ENCODE results near the gene CTXN1. TPM values are rescaled to one million over a fixed set of nuclear protein-coding genes. Genes with fewer than 3 reads are reported as not detected.

CTXN1 gene
- total and polyA plus RNA-seq, 2 of the 4 experiments (the other 2 are of a cell fraction): 0.36 to 7.4 TPM

DNA sequence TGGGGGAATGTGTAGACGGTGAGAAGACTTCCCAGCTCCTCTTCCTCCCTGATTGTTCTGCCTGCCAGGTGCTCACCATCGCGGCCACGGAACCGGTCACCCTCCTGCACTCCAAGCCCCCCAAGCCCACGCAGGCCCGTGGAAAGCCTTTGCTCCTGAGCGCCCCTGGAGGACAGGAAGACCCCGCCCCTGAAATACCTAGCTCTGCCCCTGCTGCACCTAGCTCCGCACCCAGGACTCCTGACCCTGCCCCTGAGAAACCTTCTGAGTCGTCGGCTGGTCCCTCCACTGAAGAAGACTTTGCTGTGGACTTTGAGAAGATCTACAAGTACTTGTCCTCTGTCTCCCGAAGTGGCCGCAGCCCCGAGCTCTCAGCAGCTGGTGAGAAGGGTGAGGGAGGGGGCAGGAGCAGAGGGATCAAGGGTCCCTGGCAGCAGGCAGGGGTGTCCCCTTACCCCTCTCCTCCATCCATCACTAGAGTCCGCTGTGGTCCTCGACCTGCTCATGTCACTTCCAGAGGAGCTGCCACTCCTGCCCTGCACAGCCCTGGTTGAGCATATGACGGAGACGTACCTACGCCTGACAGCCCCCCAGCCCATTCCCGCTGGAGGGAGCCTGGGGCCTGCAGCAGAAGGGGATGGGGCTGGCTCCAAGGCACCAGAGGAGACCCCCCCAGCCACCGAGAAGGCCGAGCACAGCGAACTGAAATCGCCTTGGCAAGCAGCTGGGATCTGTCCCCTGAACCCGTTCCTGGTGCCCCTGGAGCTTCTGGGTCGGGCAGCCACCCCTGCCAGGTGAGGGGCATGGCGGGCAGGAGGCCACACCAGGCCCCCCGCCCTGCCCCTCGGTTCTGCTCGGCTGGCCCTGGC lies 3.7 kb downstream of the CTXN1 start:
- peaks cover under 1% of the 10 kb centered on the region; the same call in 1 of the 2 replicates for H3K27me3 ChIP-seq (ENCODE audit: control insufficient read depth, insufficient read depth, low read length)
- no peak overlapping the region for H3K9ac ChIP-seq (ENCODE audit: low read depth, low read length)
- POLR2A ChIA-PET (ENCODE audit: unreplicated experiment): no interaction called here
- no peak overlapping the region for H3K18ac ChIP-seq (ENCODE audit: low read depth, low read length)
- no peak overlapping the region for H2BK5ac ChIP-seq (ENCODE audit: low read depth, low read length, poor library complexity, severe bottlenecking)
- peaks cover 20% of the 10 kb centered on the region for H3K4me1 ChIP-seq (ENCODE audit: control insufficient read depth, insufficient read depth, low read length)
- no peak overlapping the region for H2AFZ ChIP-seq (replicated peaks; ENCODE audit: low read length, poor library complexity)
- BruUV-seq (replicated peaks): no TSS peak
- no peak overlapping the region for H4K91ac ChIP-seq (ENCODE audit: insufficient read depth, low read depth, low read length)
- dilution Hi-C loops (cut with HindIII; ENCODE audit: low sequenced_read_pairs, unreplicated experiment): no loop called here
- intact Hi-C loops (cut with micrococcal nuclease): no loop called here
- ATAC-seq (ENCODE audit: low read depth): no peak
- H2BK15ac ChIP-seq (ENCODE audit: low read depth, low read length): no peak overlapping the region
- H2BK20ac ChIP-seq (ENCODE audit: low read depth, low read length): no peak overlapping the region
- peaks cover 0 to 24% of the 10 kb centered on the region in 2 experiments; a peak in 2 of 4 replicates for H3K79me1 ChIP-seq (ENCODE audit: low read depth in 1 of 2, low read length in 2 of 2)
- H3K9me3 ChIP-seq (ENCODE audit: control insufficient read depth, insufficient read depth, low read length): no peaks in the 10 kb centered on the region
- H3K4ac ChIP-seq (ENCODE audit: low read depth, low read length): no peak overlapping the region
- WGBS, 2 experiments (ENCODE audit: extremely low coverage in 2 of 2, insufficient read length in 1 of 2): 89% methylated on average over 8 of the region's 31 CpGs; no CpG with 5 or more reads in 1 of the 2 experiments
- no peak overlapping the region for H4K5ac ChIP-seq (ENCODE audit: low read depth, low read length)
- H3K4me2 ChIP-seq (ENCODE audit: low read depth, low read length): no peak overlapping the region; the same call in 1 of the 2 replicates
- CTCF ChIA-PET: interaction anchor here (0.6 kb wide), 1 partner anchor 54 kb away, joined by 4 read pairs; no protein-coding TSS in a partner anchor
- H3K56ac ChIP-seq (ENCODE audit: extremely low read depth, insufficient read depth, low read length): no peak overlapping the region
- in situ Hi-C loops (cut with MboI; ENCODE audit: low sequenced_read_pairs): no loop called here
- H2AK9ac ChIP-seq (replicated peaks; ENCODE audit: low read depth, low read length, poor library complexity): no peak overlapping the region
- H3K4me3 ChIP-seq (ENCODE audit: insufficient read depth, low read depth, low read length): no peak overlapping the region
- H3K9me1 ChIP-seq (ENCODE audit: insufficient read depth, low read length): peaks cover 9% of the 10 kb centered on the region
- H4K20me1 ChIP-seq (ENCODE audit: insufficient read depth, low read length): peaks cover 11% of the 10 kb centered on the region
- no peak overlapping the region for H3K14ac ChIP-seq (replicated peaks; ENCODE audit: low read depth, low read length)
- DNase-seq: no peak
- peaks cover 7% of the 10 kb centered on the region; the same call in 1 of the 2 replicates for H3K36me3 ChIP-seq (ENCODE audit: control insufficient read depth, insufficient read depth, low read length)
- no peak overlapping the region for H4K8ac ChIP-seq (ENCODE audit: low read depth in 2 of 2, low read length in 2 of 2)
- no peak overlapping the region for H3K23ac ChIP-seq (ENCODE audit: low read depth, low read length)
- H2AK5ac ChIP-seq (ENCODE audit: low read depth, low read length): no peak overlapping the region
- H2BK120ac ChIP-seq (ENCODE audit: low read depth, low read length): no peak overlapping the region
- no peak overlapping the region for H3K27ac ChIP-seq (ENCODE audit: insufficient read depth, low read length)
- TF ChIP-seq, protein P1, sequence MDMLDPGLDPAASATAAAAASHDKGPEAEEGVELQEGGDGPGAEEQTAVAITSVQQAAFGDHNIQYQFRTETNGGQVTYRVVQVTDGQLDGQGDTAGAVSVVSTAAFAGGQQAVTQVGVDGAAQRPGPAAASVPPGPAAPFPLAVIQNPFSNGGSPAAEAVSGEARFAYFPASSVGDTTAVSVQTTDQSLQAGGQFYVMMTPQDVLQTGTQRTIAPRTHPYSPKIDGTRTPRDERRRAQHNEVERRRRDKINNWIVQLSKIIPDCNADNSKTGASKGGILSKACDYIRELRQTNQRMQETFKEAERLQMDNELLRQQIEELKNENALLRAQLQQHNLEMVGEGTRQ (IDR thresholded peaks at IDR 0.05; ENCODE audit: low read depth, low read length): no peak
- TF ChIP-seq MAZ (IDR thresholded peaks at IDR 0.05; ENCODE audit: borderline replicate concordance, low read depth, low read length): no peak
- TF ChIP-seq NFE2L2 (IDR thresholded peaks at IDR 0.05; ENCODE audit: low read depth, low read length): no peak
- TF ChIP-seq BHLHE40 (IDR thresholded peaks at IDR 0.05; ENCODE audit: low read depth, low read length): no peak
- no peak for TF ChIP-seq RFX5 (IDR thresholded peaks at IDR 0.05; ENCODE audit: low read depth, low read length)
- TF ChIP-seq FOS (IDR thresholded peaks at IDR 0.05; ENCODE audit: low read depth, low read length): no peak
- no peak for TF ChIP-seq POLR2A (IDR thresholded peaks at IDR 0.05; ENCODE audit: low read depth, low read length)
- no peak for TF ChIP-seq CEBPB (IDR thresholded peaks at IDR 0.05; ENCODE audit: low read depth, low read length)
- TF ChIP-seq MAFK (IDR thresholded peaks at IDR 0.05; ENCODE audit: low read depth, low read length): no peak
- no peak for TF ChIP-seq SMC3 (IDR thresholded peaks at IDR 0.05; ENCODE audit: low read depth, low read length)
- TF ChIP-seq, protein P2, sequence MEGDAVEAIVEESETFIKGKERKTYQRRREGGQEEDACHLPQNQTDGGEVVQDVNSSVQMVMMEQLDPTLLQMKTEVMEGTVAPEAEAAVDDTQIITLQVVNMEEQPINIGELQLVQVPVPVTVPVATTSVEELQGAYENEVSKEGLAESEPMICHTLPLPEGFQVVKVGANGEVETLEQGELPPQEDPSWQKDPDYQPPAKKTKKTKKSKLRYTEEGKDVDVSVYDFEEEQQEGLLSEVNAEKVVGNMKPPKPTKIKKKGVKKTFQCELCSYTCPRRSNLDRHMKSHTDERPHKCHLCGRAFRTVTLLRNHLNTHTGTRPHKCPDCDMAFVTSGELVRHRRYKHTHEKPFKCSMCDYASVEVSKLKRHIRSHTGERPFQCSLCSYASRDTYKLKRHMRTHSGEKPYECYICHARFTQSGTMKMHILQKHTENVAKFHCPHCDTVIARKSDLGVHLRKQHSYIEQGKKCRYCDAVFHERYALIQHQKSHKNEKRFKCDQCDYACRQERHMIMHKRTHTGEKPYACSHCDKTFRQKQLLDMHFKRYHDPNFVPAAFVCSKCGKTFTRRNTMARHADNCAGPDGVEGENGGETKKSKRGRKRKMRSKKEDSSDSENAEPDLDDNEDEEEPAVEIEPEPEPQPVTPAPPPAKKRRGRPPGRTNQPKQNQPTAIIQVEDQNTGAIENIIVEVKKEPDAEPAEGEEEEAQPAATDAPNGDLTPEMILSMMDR (conservative IDR thresholded peaks at IDR 0.05; ENCODE audit: low read depth, low read length): no peak
- no peak for TF ChIP-seq MXI1 (IDR thresholded peaks at IDR 0.05; ENCODE audit: borderline replicate concordance, low read depth, low read length)
- TF ChIP-seq, protein P3, sequence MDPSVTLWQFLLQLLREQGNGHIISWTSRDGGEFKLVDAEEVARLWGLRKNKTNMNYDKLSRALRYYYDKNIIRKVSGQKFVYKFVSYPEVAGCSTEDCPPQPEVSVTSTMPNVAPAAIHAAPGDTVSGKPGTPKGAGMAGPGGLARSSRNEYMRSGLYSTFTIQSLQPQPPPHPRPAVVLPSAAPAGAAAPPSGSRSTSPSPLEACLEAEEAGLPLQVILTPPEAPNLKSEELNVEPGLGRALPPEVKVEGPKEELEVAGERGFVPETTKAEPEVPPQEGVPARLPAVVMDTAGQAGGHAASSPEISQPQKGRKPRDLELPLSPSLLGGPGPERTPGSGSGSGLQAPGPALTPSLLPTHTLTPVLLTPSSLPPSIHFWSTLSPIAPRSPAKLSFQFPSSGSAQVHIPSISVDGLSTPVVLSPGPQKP (IDR thresholded peaks at IDR 0.05; ENCODE audit: borderline replicate concordance, low read depth, low read length): no peak
- no peak for TF ChIP-seq RCOR1 (IDR thresholded peaks at IDR 0.05; ENCODE audit: insufficient replicate concordance, low read length)

All from IMR-90 (cell line).